SK-N-SH treated with all-trans-retinoic acid at 6 μM for 48 hours (cell line): ENCODE results near the gene OTOG.

Experiments
- ATAC-seq: fragments of 200-7000 bp; cut with Tn5 transposase; 3 replicates; pipeline ENCODE4 v1.9.1; 2020; ENCODE audit warnings: mild to moderate bottlenecking, moderate library complexity
- ARNTL ChIP-seq: fragments of 450-650 bp; formaldehyde crosslinking; IDR thresholded peaks from 2 replicates; pipeline ENCODE4 v1.5.0; 2020; ENCODE audit warnings: low read depth, mild to moderate bottlenecking, moderate library complexity, borderline replicate concordance
- ESRRG ChIP-seq: fragments of 250-450 bp; sonication (Bioruptor Pico); IDR thresholded peaks from 2 replicates; pipeline ENCODE4 v1.6.1; 2021; ENCODE audit warnings: mild to moderate bottlenecking
- PPARA ChIP-seq: fragments of 250-450 bp; sonication (Bioruptor Pico); IDR thresholded peaks from 2 replicates; pipeline ENCODE4 v1.5.0; 2020; ENCODE audit warnings: mild to moderate bottlenecking, borderline replicate concordance
- ZC3H10 ChIP-seq: fragments of 250-450 bp; sonication (Bioruptor Pico); IDR thresholded peaks from 2 replicates; pipeline ENCODE4 v1.5.1; 2021; ENCODE audit warnings: mild to moderate bottlenecking, moderate library complexity
- ZNF8 ChIP-seq: fragments of 450-650 bp; formaldehyde crosslinking; IDR thresholded peaks from 2 replicates; pipeline ENCODE4 v1.5.0; 2020; ENCODE audit warnings: mild to moderate bottlenecking, moderate library complexity
- TF ChIP-seq, protein P1 (sequence below): fragments of 250-450 bp; sonication (Bioruptor Pico); IDR thresholded peaks from 2 replicates; pipeline ENCODE4 v1.8.0; 2021; ENCODE audit warnings: low read depth, mild to moderate bottlenecking, moderate library complexity, borderline replicate concordance
- TF ChIP-seq, protein P2 (sequence below): fragments of 250-450 bp; sonication (Bioruptor Pico); IDR thresholded peaks from 2 replicates; pipeline ENCODE4 v1.8.0; 2020; ENCODE audit warnings: mild to moderate bottlenecking, moderate library complexity, borderline replicate concordance
- TF ChIP-seq, protein P3 (sequence below): fragments of 250-450 bp; sonication (Bioruptor Pico); IDR thresholded peaks from 2 replicates; pipeline ENCODE4 v1.5.1; 2020; ENCODE audit warnings: low read depth, mild to moderate bottlenecking, moderate library complexity
- TF ChIP-seq, protein P4 (sequence below): fragments of 250-450 bp; sonication (Bioruptor Pico); IDR thresholded peaks from 2 replicates; pipeline ENCODE4 v1.5.1; 2021; ENCODE audit warnings: mild to moderate bottlenecking, moderate library complexity

The OTOG gene

DNA sequence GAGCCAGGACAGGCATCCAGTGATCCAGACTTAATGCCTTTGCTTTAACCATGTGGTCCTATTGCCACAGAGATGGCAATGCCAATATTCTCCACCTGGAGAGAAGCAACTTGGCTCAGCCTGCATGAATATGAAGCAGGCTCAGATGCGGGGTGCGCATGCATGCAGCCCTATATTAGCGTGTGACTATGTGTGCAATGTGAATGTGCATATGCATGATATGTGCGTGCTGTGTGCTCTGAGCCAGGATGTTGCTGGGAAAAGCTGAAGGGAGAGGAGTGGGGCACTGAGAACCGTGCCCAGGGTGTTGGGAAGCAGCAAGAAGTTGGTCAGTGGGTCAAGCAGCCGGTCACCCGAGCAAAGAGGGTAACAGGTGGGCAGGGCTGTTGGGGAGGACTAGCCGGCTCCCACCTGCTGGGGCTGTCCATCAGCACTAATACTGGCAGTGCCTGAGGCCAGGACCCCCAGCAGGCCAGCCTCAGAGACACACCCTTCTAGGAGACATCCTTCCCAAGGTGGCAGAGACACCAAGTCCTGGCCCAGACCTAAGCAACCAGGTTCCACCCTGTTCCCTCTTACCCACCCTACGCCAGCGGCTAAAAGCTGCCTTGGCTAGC is 147.5 kb downstream of the OTOG start (continued):
- TF ChIP-seq, protein P1, sequence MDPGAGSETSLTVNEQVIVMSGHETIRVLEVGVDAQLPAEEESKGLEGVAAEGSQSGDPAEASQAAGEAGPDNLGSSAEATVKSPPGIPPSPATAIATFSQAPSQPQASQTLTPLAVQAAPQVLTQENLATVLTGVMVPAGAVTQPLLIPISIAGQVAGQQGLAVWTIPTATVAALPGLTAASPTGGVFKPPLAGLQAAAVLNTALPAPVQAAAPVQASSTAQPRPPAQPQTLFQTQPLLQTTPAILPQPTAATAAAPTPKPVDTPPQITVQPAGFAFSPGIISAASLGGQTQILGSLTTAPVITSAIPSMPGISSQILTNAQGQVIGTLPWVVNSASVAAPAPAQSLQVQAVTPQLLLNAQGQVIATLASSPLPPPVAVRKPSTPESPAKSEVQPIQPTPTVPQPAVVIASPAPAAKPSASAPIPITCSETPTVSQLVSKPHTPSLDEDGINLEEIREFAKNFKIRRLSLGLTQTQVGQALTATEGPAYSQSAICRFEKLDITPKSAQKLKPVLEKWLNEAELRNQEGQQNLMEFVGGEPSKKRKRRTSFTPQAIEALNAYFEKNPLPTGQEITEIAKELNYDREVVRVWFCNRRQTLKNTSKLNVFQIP (CRISPR knock-in tag): no peak
- TF ChIP-seq ESRRG (CRISPR knock-in tag): no peak

DNA sequence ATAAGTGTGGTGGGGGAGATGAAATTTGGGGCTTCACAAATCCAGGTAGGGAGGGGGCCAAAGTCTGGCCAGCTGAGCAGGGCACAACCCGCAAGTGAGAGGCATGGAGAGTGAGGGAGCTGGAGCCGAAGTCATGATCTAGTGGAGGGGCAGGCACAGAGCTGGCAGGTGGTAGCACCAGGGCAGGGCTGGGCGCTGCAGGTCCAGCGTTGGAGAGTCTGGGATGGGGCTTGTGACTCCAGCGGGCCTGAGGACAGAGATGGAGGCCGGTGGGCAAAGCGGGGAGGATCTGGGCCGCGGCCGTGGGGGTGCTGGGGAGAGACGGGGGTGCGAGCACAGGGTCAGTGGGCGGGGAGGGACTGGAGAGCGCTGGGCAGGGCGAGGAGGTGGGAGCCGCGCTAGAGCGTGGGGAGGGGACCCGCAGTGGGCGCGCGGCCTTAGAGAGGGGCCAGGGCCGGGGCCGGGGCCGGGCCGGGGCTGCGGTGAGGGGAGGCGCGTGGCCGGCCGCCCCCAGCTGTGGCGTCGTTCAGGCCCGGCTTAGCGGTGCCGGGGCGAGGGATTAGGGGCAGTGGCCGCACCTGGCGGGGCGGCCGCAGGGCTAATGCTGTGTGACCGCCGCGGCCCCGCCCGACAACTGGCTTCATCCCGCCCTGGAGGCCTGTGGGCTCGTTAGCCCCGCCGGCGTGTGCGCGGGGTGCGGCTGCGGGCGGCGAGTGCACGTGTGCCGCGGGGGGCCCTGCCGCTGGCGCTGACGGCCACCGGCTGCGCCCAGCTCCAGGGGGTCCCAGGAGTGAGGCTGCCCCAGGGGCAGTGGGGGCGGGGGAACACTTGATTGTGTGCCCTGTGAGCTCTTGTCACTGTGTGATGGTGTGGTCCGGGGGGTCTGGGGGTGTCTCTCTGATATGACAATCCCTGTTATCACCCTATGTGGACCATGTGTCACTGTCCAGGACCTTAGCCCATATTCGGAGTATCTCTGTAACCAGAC is 148.7 kb downstream of the OTOG start:
- TF ChIP-seq, protein P2, sequence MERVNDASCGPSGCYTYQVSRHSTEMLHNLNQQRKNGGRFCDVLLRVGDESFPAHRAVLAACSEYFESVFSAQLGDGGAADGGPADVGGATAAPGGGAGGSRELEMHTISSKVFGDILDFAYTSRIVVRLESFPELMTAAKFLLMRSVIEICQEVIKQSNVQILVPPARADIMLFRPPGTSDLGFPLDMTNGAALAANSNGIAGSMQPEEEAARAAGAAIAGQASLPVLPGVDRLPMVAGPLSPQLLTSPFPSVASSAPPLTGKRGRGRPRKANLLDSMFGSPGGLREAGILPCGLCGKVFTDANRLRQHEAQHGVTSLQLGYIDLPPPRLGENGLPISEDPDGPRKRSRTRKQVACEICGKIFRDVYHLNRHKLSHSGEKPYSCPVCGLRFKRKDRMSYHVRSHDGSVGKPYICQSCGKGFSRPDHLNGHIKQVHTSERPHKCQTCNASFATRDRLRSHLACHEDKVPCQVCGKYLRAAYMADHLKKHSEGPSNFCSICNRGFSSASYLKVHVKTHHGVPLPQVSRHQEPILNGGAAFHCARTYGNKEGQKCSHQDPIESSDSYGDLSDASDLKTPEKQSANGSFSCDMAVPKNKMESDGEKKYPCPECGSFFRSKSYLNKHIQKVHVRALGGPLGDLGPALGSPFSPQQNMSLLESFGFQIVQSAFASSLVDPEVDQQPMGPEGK (CRISPR knock-in tag): no peak
- TF ChIP-seq ZNF8 (CRISPR knock-in tag): no peak
- no peak for TF ChIP-seq ZC3H10 (CRISPR knock-in tag)
- no peak for TF ChIP-seq ARNTL (CRISPR knock-in tag)
- ATAC-seq: no peak

DNA sequence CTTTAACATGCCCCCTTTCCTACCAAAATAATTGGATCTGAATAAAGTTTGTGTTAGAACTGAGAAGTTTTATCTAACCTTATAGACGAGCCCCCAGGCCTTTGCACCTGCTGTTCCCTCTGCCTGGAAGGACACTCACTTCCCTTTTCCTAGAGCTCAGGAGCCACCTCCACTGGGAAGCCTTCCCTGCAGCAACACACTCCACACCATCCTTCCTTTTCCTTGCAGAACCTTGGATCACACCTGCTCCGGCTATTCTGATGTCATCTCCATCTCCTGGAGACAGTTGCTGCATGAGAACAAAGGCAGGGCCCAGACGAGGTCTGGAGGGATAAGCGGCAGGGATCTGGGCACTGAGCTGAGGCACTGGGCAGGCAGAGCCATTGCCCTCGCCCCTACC is 149.7 kb downstream of the OTOG start:
- no peak for TF ChIP-seq PPARA (CRISPR knock-in tag)
- TF ChIP-seq, protein P3, sequence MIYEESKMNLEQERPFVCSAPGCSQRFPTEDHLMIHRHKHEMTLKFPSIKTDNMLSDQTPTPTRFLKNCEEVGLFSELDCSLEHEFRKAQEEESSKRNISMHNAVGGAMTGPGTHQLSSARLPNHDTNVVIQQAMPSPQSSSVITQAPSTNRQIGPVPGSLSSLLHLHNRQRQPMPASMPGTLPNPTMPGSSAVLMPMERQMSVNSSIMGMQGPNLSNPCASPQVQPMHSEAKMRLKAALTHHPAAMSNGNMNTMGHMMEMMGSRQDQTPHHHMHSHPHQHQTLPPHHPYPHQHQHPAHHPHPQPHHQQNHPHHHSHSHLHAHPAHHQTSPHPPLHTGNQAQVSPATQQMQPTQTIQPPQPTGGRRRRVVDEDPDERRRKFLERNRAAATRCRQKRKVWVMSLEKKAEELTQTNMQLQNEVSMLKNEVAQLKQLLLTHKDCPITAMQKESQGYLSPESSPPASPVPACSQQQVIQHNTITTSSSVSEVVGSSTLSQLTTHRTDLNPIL (CRISPR knock-in tag): no peak
- TF ChIP-seq, protein P4, sequence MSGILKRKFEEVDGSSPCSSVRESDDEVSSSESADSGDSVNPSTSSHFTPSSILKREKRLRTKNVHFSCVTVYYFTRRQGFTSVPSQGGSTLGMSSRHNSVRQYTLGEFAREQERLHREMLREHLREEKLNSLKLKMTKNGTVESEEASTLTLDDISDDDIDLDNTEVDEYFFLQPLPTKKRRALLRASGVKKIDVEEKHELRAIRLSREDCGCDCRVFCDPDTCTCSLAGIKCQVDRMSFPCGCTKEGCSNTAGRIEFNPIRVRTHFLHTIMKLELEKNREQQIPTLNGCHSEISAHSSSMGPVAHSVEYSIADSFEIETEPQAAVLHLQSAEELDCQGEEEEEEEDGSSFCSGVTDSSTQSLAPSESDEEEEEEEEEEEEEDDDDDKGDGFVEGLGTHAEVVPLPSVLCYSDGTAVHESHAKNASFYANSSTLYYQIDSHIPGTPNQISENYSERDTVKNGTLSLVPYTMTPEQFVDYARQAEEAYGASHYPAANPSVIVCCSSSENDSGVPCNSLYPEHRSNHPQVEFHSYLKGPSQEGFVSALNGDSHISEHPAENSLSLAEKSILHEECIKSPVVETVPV (CRISPR knock-in tag): no peak
- TF ChIP-seq, protein P2 (CRISPR knock-in tag): no peak
- ATAC-seq: no peak
